Measurements from ENCODE around the gene PAQR9. TPM values are rescaled to one million over a fixed set of nuclear protein-coding genes. Genes with fewer than 3 reads are reported as not detected.
A peak's percentile ranks its signal among the peaks of the same experiment; 100 is the strongest.

Gene PAQR9
- total and polyA plus RNA-seq, 8 donors, result not detected

DNA sequence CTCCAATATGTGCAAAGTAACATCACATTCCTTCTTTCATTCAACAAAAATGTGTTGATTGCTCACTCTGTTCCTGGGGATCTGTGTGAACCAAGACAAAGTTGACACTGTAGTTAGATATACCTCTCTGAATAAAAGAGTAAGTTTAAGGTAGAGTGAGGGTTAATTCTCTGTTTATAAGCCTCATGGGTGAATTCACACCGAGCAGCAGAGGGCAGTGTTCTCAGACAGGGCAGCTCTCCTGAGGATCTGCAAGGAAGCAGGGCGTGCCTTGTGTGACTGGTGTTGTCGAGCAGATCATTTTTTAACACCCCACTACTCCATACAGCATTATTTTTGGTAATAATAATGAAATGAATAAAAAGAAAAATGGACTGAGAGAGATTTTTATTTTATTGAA is 34.4 kb downstream of the PAQR9 start:
- TF ChIP-seq, protein P1, sequence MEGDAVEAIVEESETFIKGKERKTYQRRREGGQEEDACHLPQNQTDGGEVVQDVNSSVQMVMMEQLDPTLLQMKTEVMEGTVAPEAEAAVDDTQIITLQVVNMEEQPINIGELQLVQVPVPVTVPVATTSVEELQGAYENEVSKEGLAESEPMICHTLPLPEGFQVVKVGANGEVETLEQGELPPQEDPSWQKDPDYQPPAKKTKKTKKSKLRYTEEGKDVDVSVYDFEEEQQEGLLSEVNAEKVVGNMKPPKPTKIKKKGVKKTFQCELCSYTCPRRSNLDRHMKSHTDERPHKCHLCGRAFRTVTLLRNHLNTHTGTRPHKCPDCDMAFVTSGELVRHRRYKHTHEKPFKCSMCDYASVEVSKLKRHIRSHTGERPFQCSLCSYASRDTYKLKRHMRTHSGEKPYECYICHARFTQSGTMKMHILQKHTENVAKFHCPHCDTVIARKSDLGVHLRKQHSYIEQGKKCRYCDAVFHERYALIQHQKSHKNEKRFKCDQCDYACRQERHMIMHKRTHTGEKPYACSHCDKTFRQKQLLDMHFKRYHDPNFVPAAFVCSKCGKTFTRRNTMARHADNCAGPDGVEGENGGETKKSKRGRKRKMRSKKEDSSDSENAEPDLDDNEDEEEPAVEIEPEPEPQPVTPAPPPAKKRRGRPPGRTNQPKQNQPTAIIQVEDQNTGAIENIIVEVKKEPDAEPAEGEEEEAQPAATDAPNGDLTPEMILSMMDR (IDR thresholded peaks at IDR 0.05), result peak in 3 of 7 experiments; percentile 25 to 50 (median 27)
- TF ChIP-seq POLR2A (IDR thresholded peaks at IDR 0.05) (no peak), POLR2AphosphoS5 (IDR thresholded peaks at IDR 0.05) (no peak)
- H3K27ac ChIP-seq, result no peak overlapping the region
- H3K27me3 ChIP-seq, result no peaks in the 10 kb centered on the region
- no peak overlapping the region for H3K4me3 ChIP-seq
- intact Hi-C loops (cut with DNase I; ENCODE audit: low total_unique reads), result no loop called here
- peaks cover 0 to 6% (median 0%) of the 10 kb centered on the region in 4 donors for H3K9me3 ChIP-seq
- peak; percentile 30 to 53 for DNase-seq
- H3K36me3 ChIP-seq, result no peaks in the 10 kb centered on the region
- H3K4me1 ChIP-seq, result no peaks in the 10 kb centered on the region
- 11 to 26% (median 18%) methylated on average over 3 of the region's 3 CpGs for WGBS, 5 donors

DNA sequence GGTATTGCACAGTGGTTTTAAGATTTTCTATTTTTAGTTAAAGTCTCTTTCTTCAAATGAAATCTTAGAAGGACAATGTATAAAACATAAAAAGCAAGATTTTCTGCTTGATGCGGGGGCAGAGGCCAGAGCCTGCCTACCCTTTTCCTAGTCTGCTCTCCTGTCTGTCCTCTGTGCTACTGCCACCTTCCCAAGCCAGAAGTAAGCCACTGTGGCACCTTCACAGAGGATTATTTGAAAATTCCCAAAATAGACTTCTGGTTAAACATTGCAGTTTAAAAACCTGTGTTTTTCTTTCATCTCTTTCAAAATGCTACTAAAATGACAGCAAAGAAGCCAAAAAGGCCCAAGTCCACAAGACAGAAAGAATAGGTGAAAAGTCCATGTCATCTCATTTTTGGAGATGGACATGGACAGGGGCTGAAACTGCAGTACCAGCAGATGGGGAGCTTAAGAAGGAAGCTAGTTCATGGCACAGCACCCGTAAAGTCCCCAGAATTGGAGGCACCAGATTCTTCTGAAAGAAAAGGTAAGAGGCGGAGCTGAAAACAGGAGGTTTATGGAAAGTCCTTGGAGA is 37.0 kb downstream of the PAQR9 start:
- no peaks in the 10 kb centered on the region for H3K4me1 ChIP-seq
- intact Hi-C loops (cut with DNase I; ENCODE audit: low total_unique reads), result no loop called here

DNA sequence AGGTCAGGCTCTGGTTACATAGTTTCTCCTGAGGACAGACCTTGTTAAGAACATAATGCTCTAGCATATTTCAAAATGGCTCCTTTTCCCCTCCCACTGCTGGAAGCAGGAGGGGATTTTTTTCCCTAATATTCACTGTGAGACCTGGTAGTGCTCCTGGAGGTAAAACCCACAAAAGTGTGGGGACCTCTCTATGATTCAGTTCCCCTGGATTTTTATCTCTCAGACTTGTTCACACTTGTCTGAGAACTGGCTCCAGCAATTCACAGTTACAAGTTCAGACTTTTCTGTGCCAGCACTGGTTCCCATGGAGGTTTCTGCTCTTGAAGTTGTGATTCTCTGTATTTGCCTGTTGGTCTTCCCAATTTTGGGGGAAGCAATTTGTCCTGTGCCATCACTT is 38.3 kb downstream of the PAQR9 start:
- H3K4me1 ChIP-seq, result no peaks in the 10 kb centered on the region
- intact Hi-C loops (cut with DNase I; ENCODE audit: low total_unique reads), result no loop called here
- no peak for DNase-seq
- H3K4me3 ChIP-seq, result no peak overlapping the region
- no peaks in the 10 kb centered on the region for H3K27me3 ChIP-seq
- no peak overlapping the region for H3K27ac ChIP-seq
- TF ChIP-seq, protein P1 (IDR thresholded peaks at IDR 0.05), result no peak
- H3K36me3 ChIP-seq, result no peaks in the 10 kb centered on the region
- H3K9me3 ChIP-seq, result peaks cover 0 to 6% (median 0%) of the 10 kb centered on the region in 4 donors

More for the DNA sequence above, 37.0 kb downstream of the PAQR9 start:
- H3K36me3 ChIP-seq, result no peaks in the 10 kb centered on the region
- H3K27ac ChIP-seq, result no peak overlapping the region
- TF ChIP-seq POLR2AphosphoS5 (IDR thresholded peaks at IDR 0.05) (no peak), EP300 (IDR thresholded peaks at IDR 0.05) (no peak)
- TF ChIP-seq, protein P1 (IDR thresholded peaks at IDR 0.05), result no peak
- no peaks in the 10 kb centered on the region for H3K27me3 ChIP-seq
- no peak for DNase-seq
- WGBS, 5 donors, result 90 to 100% (median 92%) methylated on average over 3 of the region's 3 CpGs
- H3K9me3 ChIP-seq, result peaks cover 0 to 6% (median 0%) of the 10 kb centered on the region in 4 donors
- no peak overlapping the region for H3K4me3 ChIP-seq

DNA sequence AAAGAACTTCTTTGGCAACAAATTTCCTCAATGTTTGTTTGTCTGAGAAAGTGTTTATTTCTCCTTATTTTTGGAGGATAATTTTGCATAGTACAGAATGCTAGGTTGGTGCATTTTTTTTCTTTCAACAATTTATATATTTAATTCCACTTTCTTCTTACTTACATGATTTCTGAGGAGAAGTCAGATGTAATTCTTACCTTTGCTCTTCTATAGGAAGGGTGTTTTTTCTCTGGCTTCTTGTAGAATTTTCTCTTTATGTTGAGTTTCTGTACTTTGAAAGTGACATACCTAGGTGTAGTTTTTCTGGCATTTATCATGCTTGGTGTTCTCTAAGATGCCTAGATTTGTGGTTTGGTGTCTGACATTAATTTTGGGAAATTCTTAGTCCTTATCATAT is 39.8 kb downstream of the PAQR9 start:
- Histone ChIP-seq H3K27me3 (no peaks in the 10 kb centered on the region), H3K9me3 (peaks cover 0 to 6% (median 0%) of the 10 kb centered on the region in 4 donors), H3K36me3 (no peaks in the 10 kb centered on the region), H3K4me1 (no peaks in the 10 kb centered on the region), H3K4me3 (no peak overlapping the region), H3K27ac (no peak overlapping the region)
- DNase-seq, result no peak
- intact Hi-C loops (cut with DNase I; ENCODE audit: low total_unique reads), result no loop called here
- TF ChIP-seq POLR2A (IDR thresholded peaks at IDR 0.05) (no peak), EP300 (IDR thresholded peaks at IDR 0.05) (no peak), POLR2AphosphoS5 (IDR thresholded peaks at IDR 0.05) (no peak)
- TF ChIP-seq, protein P1 (IDR thresholded peaks at IDR 0.05), result no peak

Data from stomach (tissue), 9 donors.